ENCODE results near the gene PMEPA1.

Gene PMEPA1

GRCh38 chr20:57708694-57709673 lies 831 bp downstream of the PMEPA1 start:
- DNase-seq = no peak

GRCh38 chr20:57707849-57708693 lies 1.7 kb downstream of the PMEPA1 start:
- DNase-seq = no peak

DNA sequence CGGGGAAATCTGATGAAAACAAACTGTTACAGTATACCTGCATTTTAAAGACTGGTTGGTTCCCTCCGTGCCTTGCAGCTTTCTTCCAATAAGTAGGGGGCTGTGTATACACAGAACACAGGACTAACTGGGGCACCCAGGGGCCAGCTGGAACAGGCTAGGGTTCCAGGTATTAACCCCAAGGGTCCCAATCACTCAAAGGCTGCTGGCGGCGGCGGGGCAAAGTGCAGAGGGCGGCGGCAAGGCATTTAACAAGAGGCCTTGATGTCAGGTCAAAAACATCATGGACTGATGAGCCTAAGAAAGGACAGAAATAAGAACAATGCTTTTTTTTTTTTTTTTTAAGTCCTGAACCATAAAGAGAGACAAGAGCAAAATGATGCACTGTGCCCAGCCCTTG lies 2.5 kb downstream of the PMEPA1 start:
- DNase-seq = no peak

GRCh38 chr20:57705127-57705899 lies 4.5 kb downstream of the PMEPA1 start:
- no peak for DNase-seq

DNA sequence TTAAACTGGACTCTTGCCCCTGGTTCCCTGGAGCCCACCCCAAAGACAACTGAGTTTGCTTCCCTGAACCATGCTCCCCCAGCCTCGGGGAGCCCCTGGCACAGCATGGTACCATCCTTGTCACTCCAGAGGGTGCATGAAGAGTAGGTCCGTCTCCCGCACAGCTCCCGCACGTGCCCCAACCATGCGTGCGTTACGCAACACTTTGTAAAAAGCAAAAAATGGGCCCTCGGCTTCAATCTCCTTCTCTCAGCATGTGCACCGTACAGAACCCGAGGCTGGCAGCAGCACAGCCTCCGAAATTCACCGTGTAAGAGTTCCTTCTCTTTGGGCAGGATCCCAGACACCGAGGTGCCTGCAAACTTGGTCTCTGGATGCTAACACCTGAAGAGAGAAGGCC lies 5.6 kb downstream of the PMEPA1 start:
- no peak for DNase-seq

DNA sequence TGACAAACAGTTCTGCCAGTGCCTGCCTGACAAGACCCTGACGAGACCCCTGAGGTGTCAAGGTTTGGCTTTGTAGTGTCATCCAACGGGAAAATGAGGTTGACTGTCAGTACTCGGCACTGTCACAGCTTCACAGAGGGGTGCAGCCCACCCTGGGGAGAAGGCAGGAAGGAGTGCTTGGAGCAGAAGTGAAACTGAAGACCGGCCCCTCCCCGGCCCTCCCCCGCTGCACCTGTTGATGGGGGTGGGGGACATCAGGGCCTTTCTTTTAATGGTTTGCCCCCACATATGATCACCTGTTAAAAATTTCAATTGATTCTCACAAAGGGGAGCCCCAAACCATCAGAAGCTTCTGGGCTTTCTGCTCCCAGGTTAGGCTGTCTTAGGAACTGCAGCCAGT lies 6.8 kb downstream of the PMEPA1 start:
- DNase-seq = no peak

GRCh38 chr20:57702521-57702920 lies 7.3 kb downstream of the PMEPA1 start:
- DNase-seq = no peak

GRCh38 chr20:57702091-57702490 lies 7.7 kb downstream of the PMEPA1 start:
- DNase-seq = no peak

DNA sequence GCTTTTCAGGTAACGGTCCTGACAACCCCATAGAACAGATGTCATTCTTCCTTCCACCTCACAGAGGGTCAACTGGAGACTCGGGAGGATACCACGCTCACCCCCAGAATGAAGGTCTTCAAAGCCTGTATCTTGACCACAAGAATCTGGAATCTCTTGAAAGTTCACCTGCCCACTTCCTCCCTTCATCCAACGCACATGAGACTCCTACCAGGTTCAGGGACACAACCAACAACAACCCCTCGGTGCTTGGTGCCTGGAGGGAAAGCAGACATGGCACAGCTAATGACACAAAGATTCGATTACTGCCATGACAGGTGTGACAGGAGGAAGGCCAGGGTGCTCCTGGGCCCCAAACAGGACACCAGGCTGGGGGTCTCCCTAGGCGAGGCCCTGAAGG lies 8.2 kb downstream of the PMEPA1 start:
- DNase-seq = no peak

- no peak for DNase-seq
Observed at GRCh38 chr20:57701090-57701489, 8.7 kb downstream of the PMEPA1 start.

GRCh38 chr20:57699395-57699794 lies 10.4 kb downstream of the PMEPA1 start:
- DNase-seq = no peak

GRCh38 chr20:57698867-57699275 lies 10.9 kb downstream of the PMEPA1 start:
- no peak for DNase-seq

DNA sequence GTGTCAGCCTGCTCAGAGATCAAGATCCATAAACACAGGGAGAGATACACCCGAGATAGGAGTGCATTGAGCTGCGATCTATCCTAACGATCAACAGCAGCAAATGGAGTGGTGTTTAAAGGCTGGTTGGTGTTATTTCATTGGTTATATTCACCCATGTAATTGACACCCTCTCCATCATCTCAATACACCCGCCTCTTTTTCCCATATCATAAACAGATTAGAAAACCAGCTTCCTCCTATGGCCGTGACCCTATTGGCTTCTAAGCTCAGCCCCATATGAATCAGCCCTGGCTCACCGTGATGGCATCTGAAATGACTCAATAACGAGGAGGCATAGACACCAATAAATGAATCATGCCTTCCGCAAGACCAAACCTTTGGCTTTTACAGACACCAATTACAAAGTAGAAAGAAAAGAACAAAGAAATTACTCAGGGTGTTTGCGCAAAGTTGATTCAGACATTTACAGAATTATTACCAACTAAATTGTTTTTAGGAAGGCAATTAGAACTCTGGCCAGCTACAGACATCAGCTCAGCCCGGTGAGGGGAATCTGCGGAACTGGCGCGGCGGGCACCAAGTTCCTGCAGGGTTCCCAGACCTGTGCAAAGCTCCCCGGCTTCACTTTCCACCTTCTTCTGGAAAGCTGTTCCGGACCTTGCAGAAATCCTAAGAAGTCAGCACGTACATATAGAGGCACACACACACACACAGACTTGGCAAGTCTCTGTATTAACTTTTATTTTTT lies 11.5 kb downstream of the PMEPA1 start:
- no peak for DNase-seq

DNA sequence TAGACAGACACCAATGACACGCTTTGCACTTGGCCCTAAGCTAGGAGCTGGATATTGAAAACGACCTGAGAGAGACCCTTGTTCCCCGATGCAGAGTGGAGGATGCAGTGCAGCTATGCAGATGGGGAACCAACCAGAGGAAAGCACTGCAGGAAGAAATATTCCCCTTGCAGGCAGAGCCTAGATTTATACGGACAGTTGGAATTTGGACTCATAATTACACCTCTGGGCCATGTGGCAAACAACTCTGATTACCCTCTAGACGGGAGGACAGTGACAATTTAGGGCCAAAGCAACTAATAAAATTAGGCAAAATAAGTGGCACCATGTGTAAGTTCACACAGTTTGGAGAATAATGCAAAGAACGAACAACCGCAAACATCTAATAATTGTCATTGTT lies 12.3 kb downstream of the PMEPA1 start:
- no peak for DNase-seq

GRCh38 chr20:57696401-57696961 lies 13.3 kb downstream of the PMEPA1 start:
- DNase-seq = no peak

- no peak for DNase-seq
Observed at GRCh38 chr20:57695940-57696339, 13.9 kb downstream of the PMEPA1 start.

GRCh38 chr20:57695012-57695411 lies 14.8 kb downstream of the PMEPA1 start:
- no peak for DNase-seq

DNA sequence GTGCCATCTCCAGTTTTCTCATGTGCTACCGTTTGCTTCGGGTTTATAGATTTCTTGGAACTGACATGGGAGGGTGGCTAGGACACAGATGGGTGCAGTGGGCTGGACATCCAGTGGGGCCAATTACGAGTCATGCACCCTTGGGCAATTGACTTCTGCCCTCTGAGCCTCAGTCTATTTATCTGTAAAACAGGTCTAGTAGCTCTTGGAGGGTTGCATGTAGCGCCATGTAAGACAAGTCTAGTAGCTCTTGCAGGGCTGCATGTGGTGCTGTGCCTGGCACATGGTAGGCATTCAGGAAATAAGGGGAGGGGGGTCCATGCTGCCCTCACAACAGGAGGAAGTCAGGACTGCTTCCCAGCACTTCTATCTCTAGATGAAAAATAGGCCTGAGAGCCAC lies 15.3 kb downstream of the PMEPA1 start:
- no peak for DNase-seq

DNA sequence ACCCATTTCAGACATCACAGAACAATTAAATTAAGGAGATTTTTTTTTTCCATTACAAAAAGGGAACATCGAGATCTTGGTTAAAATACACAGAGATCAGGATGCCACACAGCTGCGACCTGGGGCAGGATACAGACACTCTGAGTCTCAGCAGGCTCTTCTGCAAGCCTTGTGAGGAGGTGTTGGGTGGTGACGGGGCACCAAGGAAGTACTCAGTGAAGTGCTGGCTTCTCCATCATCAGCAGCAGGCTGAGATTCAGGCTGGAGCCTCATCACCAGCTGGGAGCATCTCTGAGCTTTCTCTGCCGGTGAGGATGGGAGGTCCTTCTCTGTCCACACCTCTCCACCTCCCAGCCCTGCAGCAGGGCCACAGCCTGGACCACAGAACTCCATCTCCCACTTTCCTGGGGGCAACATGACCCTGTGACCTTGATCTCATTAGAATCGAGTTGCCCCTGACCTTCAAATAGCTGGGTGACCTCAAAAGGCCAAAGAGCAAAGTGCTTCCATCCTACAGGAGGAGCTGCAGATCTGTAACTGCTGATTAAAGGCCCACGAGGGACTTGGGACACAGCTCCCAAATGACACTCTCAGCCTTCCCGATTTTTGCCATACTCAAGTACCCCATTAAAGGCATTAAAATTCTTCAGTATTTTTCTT lies 16.0 kb downstream of the PMEPA1 start:
- DNase-seq = no peak

- no peak for DNase-seq
Observed at GRCh38 chr20:57693002-57693582, 16.7 kb downstream of the PMEPA1 start.

DNA sequence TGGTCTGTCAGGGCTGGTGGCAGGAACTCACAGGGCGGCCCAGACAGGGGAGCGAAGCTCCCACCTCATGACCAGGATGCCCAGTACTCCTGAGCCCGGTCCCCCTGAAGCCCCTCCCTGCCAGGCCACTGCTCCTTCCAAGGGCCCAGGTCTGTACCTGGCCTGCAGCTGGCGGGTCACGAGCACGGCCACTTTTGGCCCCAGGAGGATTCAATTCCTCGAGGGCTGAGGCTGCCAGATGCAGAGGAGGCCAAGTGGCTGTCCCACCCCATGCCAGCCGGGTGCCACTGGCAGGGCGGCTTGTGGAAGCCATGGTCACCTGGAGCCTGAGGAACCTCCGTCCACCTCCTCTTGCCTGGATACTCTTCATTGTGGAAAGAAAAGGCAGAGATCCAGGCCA lies 17.4 kb downstream of the PMEPA1 start:
- no peak for DNase-seq

Measured in SHP77 treated with DMSO at 0.1 percent for 48 hours (cell line).